K562 (cell line): ENCODE results near the gene ATP9A. TPM values are rescaled to one million over a fixed set of nuclear protein-coding genes. Genes with fewer than 3 reads are reported as not detected.

Source experiments
- ATAC-seq: fragments of 200-7000 bp; cut with Tn5 transposase; 3 replicates; pipeline ENCODE4 v1.9.1; 2020; ENCODE audit warnings: moderate library complexity
- BruUV-seq: library from RNA; stranded (reverse); fragments of 400-500 nt; replicated peaks from 2 replicates; lab custom pipeline; 2021; lab: Mats Ljungman, UMichigan
- CTCF ChIA-PET: fragments of 300-600 bp; formaldehyde crosslinking; extraction: SDS; loops from one replicate; lab custom pipeline; 2021; ENCODE audit warnings: low intra/inter-chr PET ratio; lab: Yijun Ruan, JAX
- POLR2A ChIA-PET: fragments of 300-600, 350-650 bp; sonication (Branson Sonifier 250); formaldehyde crosslinking; extraction: SDS; loops from one replicate; lab custom pipeline; 2021; ENCODE audit warnings: antibody characterized with exemption, inconsistent platforms; lab: Yijun Ruan, JAX
- DNase-seq, 4 experiments: peaks; one replicate each; pipeline versions ENCODE4 v3.0.0 to v3.0.0-alpha.2; 2011 to 2018; ENCODE audit warnings: low spot score in 3 of 4, mixed read lengths in 3 of 4; ENCODE audit errors: extremely low read depth in 1 of 4
- FAIRE-seq: peaks from 2 replicates; lab custom pipeline; 2011; peaks lifted over from hg19 to GRCh38; lab: Jason Lieb, UNC
- H2AFZ ChIP-seq: 2 replicates; pipeline ENCODE4 v1.6.0; 2011; ENCODE audit warnings: low read depth, low read length, control low read depth, inconsistent platforms
- H3K27ac ChIP-seq: fragments of 200-600 bp; 3 replicates; pipeline ENCODE4 v1.8.0; 2011; ENCODE audit warnings: low read depth, mild to moderate bottlenecking, control low read depth, inconsistent platforms, low read length, moderate library complexity, mixed read lengths; ENCODE audit errors: extremely low read depth
- H3K27me3 ChIP-seq, 2 experiments: fragments of 300-600 bp in 1 of 2; 2 replicates in 1 of 2; 3 replicates in 1 of 2; pipeline versions ENCODE4 v1.6.0 to v1.8.0; 2011; ENCODE audit warnings: inconsistent platforms in 2 of 2, low read length in 2 of 2, mild to moderate bottlenecking in 1 of 2, mixed read lengths in 1 of 2, moderate library complexity in 1 of 2; ENCODE audit not compliant: control insufficient read depth in 2 of 2, insufficient read depth in 2 of 2
- H3K36me3 ChIP-seq: fragments of 300-600 bp; 3 replicates; pipeline ENCODE4 v1.8.0; 2011; ENCODE audit warnings: mild to moderate bottlenecking, low read length, inconsistent platforms; ENCODE audit not compliant: control insufficient read depth, insufficient read depth
- H3K4me1 ChIP-seq, 2 experiments: fragments of 200-600 bp in 1 of 2; replicated peaks in 1 of 2; 2 replicates in 1 of 2; 3 replicates in 1 of 2; pipeline versions ENCODE4 v1.5.1 to v1.8.0; 2011; ENCODE audit warnings: inconsistent platforms in 2 of 2, low read length in 2 of 2, mild to moderate bottlenecking in 1 of 2, mixed read lengths in 1 of 2, moderate library complexity in 1 of 2; ENCODE audit not compliant: control insufficient read depth in 2 of 2, insufficient read depth in 2 of 2
- H3K4me2 ChIP-seq: 2 replicates; pipeline ENCODE4 v1.6.1; 2011; ENCODE audit warnings: low read length, control low read depth, inconsistent platforms, mixed read lengths; ENCODE audit not compliant: insufficient read depth
- H3K4me3 ChIP-seq: fragments of 200-600 bp; sonication (generic), shearing (Covaris generic); 2 replicates; pipeline ENCODE4 v1.5.1; 2016; ENCODE audit warnings: control low read depth, inconsistent platforms
- H3K79me2 ChIP-seq: fragments of 200-600 bp; 3 replicates; pipeline ENCODE4 v1.8.0; 2011; ENCODE audit warnings: low read length, inconsistent platforms; ENCODE audit not compliant: control insufficient read depth, insufficient read depth
- H3K9ac ChIP-seq, 2 experiments: 2 replicates each; pipeline versions ENCODE4 v1.6.0 to v1.6.1; 2011; ENCODE audit warnings: low read depth in 2 of 2, low read length in 2 of 2, control low read depth in 1 of 2, inconsistent platforms in 1 of 2, mild to moderate bottlenecking in 1 of 2, mixed read lengths in 1 of 2; ENCODE audit not compliant: insufficient read depth in 1 of 2
- H3K9me1 ChIP-seq: one replicate; pipeline ENCODE4 v1.6.0; 2011; ENCODE audit warnings: inconsistent platforms, mild to moderate bottlenecking, low read length, moderate library complexity; ENCODE audit not compliant: control insufficient read depth, insufficient read depth
- H3K9me3 ChIP-seq: replicated peaks from 2 replicates; pipeline ENCODE4 v1.5.1; 2011; ENCODE audit warnings: low read depth, low read length, inconsistent platforms; ENCODE audit not compliant: control insufficient read depth, insufficient read depth
- H4K20me1 ChIP-seq: replicated peaks from 2 replicates; pipeline ENCODE4 v1.6.1; 2011; ENCODE audit warnings: low read length, inconsistent platforms, mixed read lengths; ENCODE audit not compliant: control insufficient read depth, insufficient read depth
- ATF3 ChIP-seq, 2 experiments: fragments of 450-650 bp in 1 of 2; sonication (generic) in 1 of 2; formaldehyde crosslinking in 1 of 2; IDR thresholded peaks in 1 of 2; conservative IDR thresholded peaks in 1 of 2; 2 replicates each; pipeline versions ENCODE4 v1.6.1 to v1.8.1; 2016 to 2023; ENCODE audit warnings: mild to moderate bottlenecking in 2 of 2, moderate library complexity in 2 of 2, inconsistent platforms in 1 of 2, missing genetic modification reagents in 1 of 2
- CREM ChIP-seq: IDR thresholded peaks from 2 replicates; pipeline ENCODE4 v1.6.1; 2014; ENCODE audit warnings: antibody characterized with exemption, low read depth
- FOXO4 ChIP-seq: fragments of 450-650 bp; formaldehyde crosslinking; IDR thresholded peaks from 2 replicates; pipeline ENCODE4 v1.4.0; 2020; ENCODE audit warnings: mild to moderate bottlenecking, moderate library complexity
- ILF3 ChIP-seq: fragments of 450-650 bp; IDR thresholded peaks from 2 replicates; pipeline ENCODE4 v1.6.1; 2018; ENCODE audit warnings: antibody characterized with exemption, mild to moderate bottlenecking, moderate library complexity, borderline replicate concordance
- JUN ChIP-seq, 2 experiments: sonication (generic) in 1 of 2; formaldehyde crosslinking in 1 of 2; IDR thresholded peaks; 2 replicates each; pipeline versions ENCODE4 v1.6.1 to v1.8.0; 2012 to 2022; ENCODE audit warnings: borderline replicate concordance in 2 of 2, mild to moderate bottlenecking in 2 of 2, improper control_type of control experiment in 1 of 2, low read depth in 1 of 2, low read length in 1 of 2, missing genetic modification reagents in 1 of 2
- KDM5B ChIP-seq: fragments of 200-600 bp; sonication (generic); IDR thresholded peaks from 2 replicates; pipeline ENCODE4 v1.6.1; 2012; ENCODE audit warnings: low read depth, mild to moderate bottlenecking, moderate library complexity, low read length, control low read depth, inconsistent platforms; ENCODE audit not compliant: insufficient replicate concordance
- NFE2 ChIP-seq: IDR thresholded peaks from 2 replicates; pipeline ENCODE4 v1.6.1; 2014; ENCODE audit warnings: antibody characterized with exemption, low read depth
- ZBTB11 ChIP-seq, 3 experiments: fragments of 200-800 bp in 1 of 3; fragments of 250-450 bp in 1 of 3; fragments of 450-650 bp in 1 of 3; sonication (Bioruptor Pico) in 1 of 3; sonication (Bioruptor generic) in 1 of 3; formaldehyde crosslinking in 1 of 3; IDR thresholded peaks; 2 replicates each; pipeline versions ENCODE4 v1.6.1 to v1.8.0; 2016 to 2022; ENCODE audit warnings: mild to moderate bottlenecking in 2 of 3, missing genetic modification characterization in 2 of 3, missing compliant biosample characterization in 1 of 3, moderate library complexity in 1 of 3
- WGBS: fragments of 100-300 bp; shearing (Covaris generic); methylation state at CpG from one replicate; pipeline ENCODE4 v1.1.6; 2016; ENCODE audit warnings: low coverage, mixed read lengths; ENCODE audit not compliant: insufficient coverage; ENCODE audit errors: missing lambda C conversion rate; 5-methylcytosine and 5-hydroxymethylcytosine counted together
- in situ Hi-C: fragments of 300-500 bp; cut with MboI; formaldehyde crosslinking; loops from 4 replicates; pipeline ENCODE4 v1.15.0; 2018; ENCODE audit warnings: inconsistent platforms, mixed read lengths
- intact Hi-C: fragments of 100-400 bp; cut with micrococcal nuclease; formaldehyde crosslinking; loops from 2 replicates; pipeline ENCODE4 v1.14.2; 2022
- polyA plus RNA-seq, 8 experiments: library from polyadenylated mRNA; depleted of rRNA in 4 of 8; stranded (reverse) in 5 of 8; unstranded in 3 of 8; fragments of >200 nt; fragmentation: Nextera tagmentation in 2 of 8; fragmentation: Illumina TruSeq in 1 of 8; extraction: Ambion mirVana in 2 of 8; extraction: Trizol in 1 of 8; gene quantifications; 2 replicates each; pipeline versions ENCODE4 v1.2.1 to v1.2.3, GENCODE V29; 2011 to 2014; ENCODE audit warnings: inconsistent platforms in 1 of 8, missing spikeins in 1 of 8
- total RNA-seq, 7 experiments: library from RNA; depleted of rRNA in 6 of 7; stranded (reverse); fragments of >200 nt in 6 of 7; fragmentation: Illumina TruSeq in 2 of 7; extraction: Trizol in 2 of 7; gene quantifications; 2 replicates each; pipeline versions ENCODE4 v1.2.1 to v1.2.3, GENCODE V29; 2011 to 2021; ENCODE audit warnings: low replicate concordance in 1 of 7

Gene ATP9A
- total and polyA plus RNA-seq, 9 of the 15 experiments (the other 6 are each of a cell fraction or from before 2014, with no cell fraction given) = 0.18 to 0.62 (median 0.29) TPM

GRCh38 chr20:51750037-51750769, 18.0 kb downstream of the ATP9A start:
- H3K9ac ChIP-seq = no peak overlapping the region
- H3K4me3 ChIP-seq = no peak overlapping the region
- H3K79me2 ChIP-seq = no peaks in the 10 kb centered on the region
- H3K4me2 ChIP-seq = no peak overlapping the region
- no peaks in the 10 kb centered on the region for H3K9me3 ChIP-seq
- no peak overlapping the region for H2AFZ ChIP-seq
- no peaks in the 10 kb centered on the region for H4K20me1 ChIP-seq
- in situ Hi-C loops = no loop called here
- BruUV-seq = no TSS peak
- peaks cover 5 to 13% of the 10 kb centered on the region in 2 experiments; a peak in 3 of 5 replicates for H3K27me3 ChIP-seq
- ChIA-PET CTCF (no interaction called here), POLR2A (interaction anchor here (0.8 kb wide), 1 partner anchor 48 kb away, joined by 3 read pairs; no protein-coding TSS in a partner anchor)
- no peaks in the 10 kb centered on the region for H3K36me3 ChIP-seq
- intact Hi-C loops = no loop called here
- DNase-seq = no peak
- H3K27ac ChIP-seq = no peak overlapping the region
- no peaks in the 10 kb centered on the region for H3K9me1 ChIP-seq
- ATAC-seq = no peak
- WGBS = 9% methylated on average over 18 of the region's 19 CpGs
- FAIRE-seq = no peak
- no peaks in the 10 kb centered on the region for H3K4me1 ChIP-seq
- TF ChIP-seq ILF3 (no peak), NFE2 (0 out of 2 replicates have a peak, but pooled peaks have one; percentile 18), JUN (IDR thresholded peaks at IDR 0.05; ENCODE audit: borderline replicate concordance, low read depth, low read length) (no peak), JUN (CRISPR knock-in tag; IDR thresholded peaks at IDR 0.05; ENCODE audit: borderline replicate concordance) (no peak), KDM5B (no peak), ZBTB11 (CRISPR knock-in tag; IDR thresholded peaks at IDR 0.05) (peak in 1 of 3 experiments; percentile 10; a peak in 1 of 6 replicates), FOXO4 (CRISPR knock-in tag) (no peak), ATF3 (IDR thresholded peaks at IDR 0.05) (peak; percentile 51), ATF3 (CRISPR knock-in tag; conservative IDR thresholded peaks at IDR 0.05) (no peak), CREM (peak; percentile 47; the same call in 1 of the 2 replicates)
